Colonic mucosa (tissue), 4 donors: ENCODE results near the gene ZNF791. TPM values are rescaled to one million over a fixed set of nuclear protein-coding genes. Genes with fewer than 3 reads are reported as not detected.
"Not testable (repeated sequence)": the region's sequence is repeated elsewhere in the genome, so short reads cannot be mapped to it uniquely, and the experiment has no call there.

Experiments
- DNase-seq: peaks from one replicate; pipeline ENCODE4 v3.0.0-alpha.2; 2020
- H3K27ac ChIP-seq: fragments of 200-600 bp; one replicate; pipeline ENCODE4 v1.8.0; 2021
- H3K27me3 ChIP-seq: fragments of 200-600 bp; one replicate; pipeline ENCODE4 v1.8.0; 2021
- H3K36me3 ChIP-seq: fragments of 200-600 bp; one replicate; pipeline ENCODE4 v1.8.0; 2021
- H3K4me1 ChIP-seq: fragments of 200-600 bp; one replicate; pipeline ENCODE4 v1.8.0; 2021; ENCODE audit warnings: mild to moderate bottlenecking
- H3K4me3 ChIP-seq: fragments of 200-600 bp; one replicate; pipeline ENCODE4 v1.8.0; 2021
- H3K9ac ChIP-seq, 2 donors: one replicate each; pipeline ENCODE4 v1.7.0; 2013; ENCODE audit warnings: control low read depth in 2 of 2, low read depth in 2 of 2, low read length in 2 of 2
- H3K9me3 ChIP-seq: fragments of 200-600 bp; one replicate; pipeline ENCODE4 v1.8.0; 2021
- CTCF ChIP-seq: fragments of 200-600 bp; IDR thresholded peaks from one replicate; pipeline ENCODE4 v1.8.0; 2022; ENCODE audit warnings: antibody characterized with exemption, mild to moderate bottlenecking
- intact Hi-C: fragments of 100-400 bp; cut with DNase I; formaldehyde crosslinking; loops from one replicate; pipeline ENCODE4 v1.14.1; 2022
- total RNA-seq, 2 donors: library from RNA; stranded (reverse); fragmentation: NEBNext Ultra II Directional in 1 of 2; extraction: Animal tissue kit (Norgen Biotek cat#: 25700) in 1 of 2; gene quantifications; one replicate each; pipeline ENCODE4 v1.2.1, GENCODE V29; 2021
- donor health status: healthy.
- donor health status: DM: no; HTN: no; CAD: no.
- donor health status: DM: no; HTN: no; CAD: no.

The ZNF791 gene
- total RNA-seq = 10 to 100 TPM; 17.9 to 20.5 TPM

DNA sequence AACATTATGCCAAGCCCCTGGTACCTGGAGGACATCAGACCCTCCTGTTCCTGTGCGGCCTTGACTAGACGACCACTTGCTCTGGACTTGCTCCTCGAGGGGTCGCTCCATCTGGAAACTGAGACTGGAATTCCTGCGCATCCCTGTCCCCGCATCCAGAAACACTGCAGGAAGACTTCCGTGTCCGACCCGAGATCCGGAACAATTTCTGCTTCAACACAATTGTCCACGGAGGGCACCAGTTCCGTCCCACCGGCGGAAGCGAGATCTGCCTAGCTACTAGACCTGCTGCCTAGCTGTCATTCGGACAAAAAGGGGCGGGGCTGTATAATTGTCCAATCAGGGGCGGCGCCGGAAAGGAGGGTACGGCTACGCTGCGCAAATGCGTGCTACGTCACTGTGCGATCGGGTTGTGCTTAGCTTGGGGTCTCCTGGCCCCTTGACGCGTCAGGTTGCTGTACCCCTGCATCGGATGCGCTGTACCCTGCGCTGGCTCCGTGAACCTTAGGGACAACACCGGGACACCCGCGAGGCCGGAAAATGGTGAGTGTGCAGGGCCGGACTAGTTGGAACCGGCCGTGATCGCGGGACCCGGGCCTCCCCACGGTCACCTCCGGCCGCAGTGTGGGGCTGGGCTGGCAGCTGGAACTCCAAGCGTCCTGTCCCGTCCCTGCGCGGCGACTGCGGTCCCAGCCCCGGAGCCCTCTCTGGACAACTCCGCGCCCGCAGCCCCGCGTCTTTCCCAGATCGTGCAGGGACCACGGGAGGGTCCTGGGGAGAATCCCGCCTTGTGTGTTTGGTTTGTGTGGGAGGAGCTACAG lies at the start of gene ZNF791, which contains the start of gene ZNF490:
ZNF791 (plus strand) TSS at position 381 of the 821 bp plus-strand sequence; CDS start at position 541, 160 bp downstream.
ZNF490 (minus strand) TSS at position 274 of the 821 bp plus-strand sequence; CDS start at position 141, 133 bp downstream.
- intact Hi-C loops = no loop called here
- TF ChIP-seq CTCF = no peak
- no peaks in the 10 kb centered on the region for H3K9me3 ChIP-seq
- no peaks in the 10 kb centered on the region for H3K36me3 ChIP-seq
- H3K9ac ChIP-seq = peak within 1 kb of the TSS; percentile 93 to 97
- no peaks in the 10 kb centered on the region for H3K4me1 ChIP-seq
- peak; percentile 100 for DNase-seq
- peak within 1 kb of the TSS; percentile 100 for H3K4me3 ChIP-seq
- H3K27me3 ChIP-seq = no peaks in the 10 kb centered on the region
- H3K27ac ChIP-seq = peak within 1 kb of the TSS; percentile 99

DNA sequence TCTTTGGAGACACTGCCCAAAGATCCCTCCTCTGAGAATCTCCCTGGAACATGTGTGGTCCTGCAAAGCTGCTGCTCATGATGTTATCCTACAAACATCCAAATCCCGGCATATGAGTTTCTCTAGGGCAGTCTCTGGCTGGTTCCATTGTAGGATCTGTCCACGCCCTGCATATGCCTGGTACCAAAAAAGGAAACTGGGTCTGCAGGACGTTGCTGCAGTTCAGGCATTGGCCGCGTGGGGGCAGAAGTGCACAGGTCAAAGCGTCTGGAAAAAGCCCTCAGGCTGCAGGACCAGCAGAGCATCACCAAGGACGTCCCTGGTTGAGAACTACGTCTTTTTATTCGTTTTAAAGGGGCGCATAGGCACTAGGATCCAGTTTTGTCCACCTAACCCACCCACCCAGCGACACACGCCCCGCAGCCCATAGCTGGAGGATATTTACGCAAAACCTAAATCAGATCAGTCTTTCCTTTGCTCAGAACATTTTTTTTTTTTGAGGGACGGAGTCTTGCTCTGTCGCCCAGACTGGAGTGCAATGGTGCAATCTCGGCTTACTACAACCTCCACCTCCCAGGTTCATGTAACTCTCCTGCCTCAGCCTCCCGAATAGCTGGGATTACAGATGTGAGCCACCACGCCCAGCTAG lies 46.6 kb upstream of the ZNF791 start:
- Histone ChIP-seq H3K4me1 (no peaks in the 10 kb centered on the region), H3K4me3 (no peak overlapping the region), H3K9ac (no peak overlapping the region), H3K36me3 (no peaks in the 10 kb centered on the region), H3K27me3 (no peaks in the 10 kb centered on the region), H3K27ac (no peak overlapping the region), H3K9me3 (no peaks in the 10 kb centered on the region)
- intact Hi-C loops = loop anchor here (5.0 kb wide), 2 partner anchors 103 to 362 kb away; partner anchors contain the start of genes MAN2B1 and WDR83
- peak; percentile 95 for DNase-seq
- peak; percentile 97 for TF ChIP-seq CTCF

DNA sequence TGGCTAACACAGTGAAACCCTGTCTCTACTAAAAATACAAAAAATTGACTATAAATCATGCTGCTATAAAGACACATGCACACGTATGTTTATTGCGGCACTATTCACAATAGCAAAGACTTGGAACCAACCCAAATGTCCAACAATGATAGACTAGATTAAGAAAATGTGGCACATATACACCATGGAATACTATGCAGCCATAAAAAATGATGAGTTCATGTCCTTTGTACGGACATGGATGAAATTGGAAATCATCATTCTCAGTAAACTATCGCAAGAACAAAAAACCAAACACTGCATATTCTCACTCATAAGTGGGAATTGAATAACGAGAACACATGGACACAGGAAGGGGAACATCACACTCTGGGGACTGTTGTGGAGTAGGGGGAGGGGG lies 44.3 kb upstream of the ZNF791 start:
- H3K9ac ChIP-seq, H3K27ac ChIP-seq, H3K9me3 ChIP-seq, H3K27me3 ChIP-seq, H3K4me1 ChIP-seq, DNase-seq, H3K36me3 ChIP-seq, intact Hi-C loops, H3K4me3 ChIP-seq: not testable (repeated sequence)

- TF ChIP-seq CTCF = no peak
- DNase-seq = no peak
- Histone ChIP-seq H3K9ac (no peak overlapping the region), H3K9me3 (no peaks in the 10 kb centered on the region), H3K4me1 (no peaks in the 10 kb centered on the region), H3K27ac (no peak overlapping the region), H3K4me3 (no peak overlapping the region), H3K27me3 (no peaks in the 10 kb centered on the region), H3K36me3 (no peaks in the 10 kb centered on the region)
- intact Hi-C loops = no loop called here
Observed at GRCh38 chr19:12567951-12568350, 42.8 kb upstream of the ZNF791 start.

GRCh38 chr19:12574036-12574435 lies 36.7 kb upstream of the ZNF791 start:
- Histone ChIP-seq H3K9me3 (no peaks in the 10 kb centered on the region), H3K27me3 (no peaks in the 10 kb centered on the region), H3K9ac (no peak overlapping the region), H3K36me3 (no peaks in the 10 kb centered on the region), H3K27ac (no peak overlapping the region), H3K4me1 (no peaks in the 10 kb centered on the region), H3K4me3 (no peak overlapping the region)
- no peak for TF ChIP-seq CTCF
- intact Hi-C loops = no loop called here
- peak; percentile 12 for DNase-seq
